ENCODE measurements around the gene BICC1.

DNA sequence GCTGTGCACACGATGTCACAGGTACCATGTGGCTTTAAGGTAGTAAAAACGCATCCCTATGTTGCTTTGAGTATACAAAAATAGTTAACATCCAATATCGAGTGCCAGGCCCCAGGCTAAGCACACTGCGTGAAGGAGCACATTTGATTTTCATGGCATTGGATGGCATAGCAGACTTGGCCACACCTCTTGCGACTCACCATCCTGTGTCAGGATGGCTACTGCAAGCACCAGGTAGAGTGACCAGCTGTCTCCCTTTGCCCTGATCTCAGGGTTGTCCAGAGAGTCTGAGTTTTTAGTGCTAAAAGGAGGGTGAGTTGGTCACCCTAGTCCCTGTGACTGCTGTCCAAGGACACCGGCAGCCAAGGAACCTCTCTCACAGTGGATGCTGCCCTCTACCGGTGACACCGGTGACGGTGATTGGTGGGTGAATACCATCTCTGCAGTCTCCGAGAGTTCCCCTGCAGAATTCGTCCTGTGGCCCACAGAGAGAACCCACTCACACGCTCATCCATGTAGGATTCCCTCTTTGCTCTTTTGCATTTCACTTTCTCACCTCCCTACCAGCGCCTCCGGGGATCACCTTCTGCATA, 76.1 kb downstream of the BICC1 start:
- TF ChIP-seq, protein P1, sequence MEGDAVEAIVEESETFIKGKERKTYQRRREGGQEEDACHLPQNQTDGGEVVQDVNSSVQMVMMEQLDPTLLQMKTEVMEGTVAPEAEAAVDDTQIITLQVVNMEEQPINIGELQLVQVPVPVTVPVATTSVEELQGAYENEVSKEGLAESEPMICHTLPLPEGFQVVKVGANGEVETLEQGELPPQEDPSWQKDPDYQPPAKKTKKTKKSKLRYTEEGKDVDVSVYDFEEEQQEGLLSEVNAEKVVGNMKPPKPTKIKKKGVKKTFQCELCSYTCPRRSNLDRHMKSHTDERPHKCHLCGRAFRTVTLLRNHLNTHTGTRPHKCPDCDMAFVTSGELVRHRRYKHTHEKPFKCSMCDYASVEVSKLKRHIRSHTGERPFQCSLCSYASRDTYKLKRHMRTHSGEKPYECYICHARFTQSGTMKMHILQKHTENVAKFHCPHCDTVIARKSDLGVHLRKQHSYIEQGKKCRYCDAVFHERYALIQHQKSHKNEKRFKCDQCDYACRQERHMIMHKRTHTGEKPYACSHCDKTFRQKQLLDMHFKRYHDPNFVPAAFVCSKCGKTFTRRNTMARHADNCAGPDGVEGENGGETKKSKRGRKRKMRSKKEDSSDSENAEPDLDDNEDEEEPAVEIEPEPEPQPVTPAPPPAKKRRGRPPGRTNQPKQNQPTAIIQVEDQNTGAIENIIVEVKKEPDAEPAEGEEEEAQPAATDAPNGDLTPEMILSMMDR (IDR thresholded peaks at IDR 0.05) = no peak
- TF ChIP-seq POLR2A (IDR thresholded peaks at IDR 0.05) = no peak
